ENCODE measurements around the gene ADAMTS2.

Gene ADAMTS2

GRCh38 chr5:179204572-179204971, 140.7 kb downstream of the ADAMTS2 start:
- H3K27ac ChIP-seq = no peak overlapping the region
- TF ChIP-seq CTCF (conservative IDR thresholded peaks at IDR 0.05) = no peak

DNA sequence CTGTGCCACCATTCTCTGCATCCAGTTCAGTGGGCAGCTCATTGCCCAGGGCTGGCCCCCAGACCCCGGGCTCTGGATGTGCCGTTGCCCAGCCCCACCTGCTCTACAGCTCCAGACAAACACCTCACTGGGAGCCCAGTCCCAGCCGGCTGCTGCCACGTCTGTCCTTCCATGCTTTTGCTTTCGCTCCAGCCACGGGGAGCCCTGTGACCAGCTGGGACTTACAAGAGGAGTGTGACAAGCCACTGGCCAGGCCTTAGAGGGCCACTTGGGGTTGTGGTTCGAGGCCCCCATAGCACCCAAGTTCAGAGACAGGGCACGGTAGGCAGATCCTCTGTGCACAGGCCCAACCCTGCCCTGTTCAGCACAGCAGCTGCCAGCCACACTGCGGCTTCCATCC, 142.0 kb downstream of the ADAMTS2 start:
- no peak for TF ChIP-seq CTCF (conservative IDR thresholded peaks at IDR 0.05)
- H3K27ac ChIP-seq = no peak overlapping the region

DNA sequence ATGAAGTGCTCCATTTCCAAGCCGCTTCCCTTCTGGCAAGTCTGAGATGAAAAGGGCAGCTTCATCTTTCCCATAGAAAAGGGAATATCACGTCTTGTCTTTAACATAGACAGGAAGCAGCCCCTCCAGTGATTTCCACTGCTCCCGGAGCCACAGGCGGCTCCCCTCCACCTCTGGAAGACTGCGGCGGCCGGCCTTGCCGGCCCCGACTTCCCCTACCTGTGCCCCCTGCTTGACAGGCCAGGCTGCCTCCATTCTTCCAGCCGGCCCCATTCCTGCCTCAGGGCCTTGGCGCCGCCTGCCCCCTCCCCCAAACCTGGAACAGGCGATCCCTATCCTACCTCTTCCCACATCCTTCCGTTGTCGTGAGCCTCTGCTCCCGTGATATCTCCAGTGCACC, 143.3 kb downstream of the ADAMTS2 start:
- no peak overlapping the region for H3K27ac ChIP-seq
- TF ChIP-seq CTCF (conservative IDR thresholded peaks at IDR 0.05) = no peak

GRCh38 chr5:179199246-179199645, 146.0 kb downstream of the ADAMTS2 start:
- no peak overlapping the region for H3K27ac ChIP-seq
- no peak for TF ChIP-seq CTCF (conservative IDR thresholded peaks at IDR 0.05)

- no peak overlapping the region for H3K27ac ChIP-seq
- TF ChIP-seq CTCF (conservative IDR thresholded peaks at IDR 0.05) = no peak
These were observed 146.4 kb downstream of the ADAMTS2 start for GRCh38 chr5:179198825-179199224.

DNA sequence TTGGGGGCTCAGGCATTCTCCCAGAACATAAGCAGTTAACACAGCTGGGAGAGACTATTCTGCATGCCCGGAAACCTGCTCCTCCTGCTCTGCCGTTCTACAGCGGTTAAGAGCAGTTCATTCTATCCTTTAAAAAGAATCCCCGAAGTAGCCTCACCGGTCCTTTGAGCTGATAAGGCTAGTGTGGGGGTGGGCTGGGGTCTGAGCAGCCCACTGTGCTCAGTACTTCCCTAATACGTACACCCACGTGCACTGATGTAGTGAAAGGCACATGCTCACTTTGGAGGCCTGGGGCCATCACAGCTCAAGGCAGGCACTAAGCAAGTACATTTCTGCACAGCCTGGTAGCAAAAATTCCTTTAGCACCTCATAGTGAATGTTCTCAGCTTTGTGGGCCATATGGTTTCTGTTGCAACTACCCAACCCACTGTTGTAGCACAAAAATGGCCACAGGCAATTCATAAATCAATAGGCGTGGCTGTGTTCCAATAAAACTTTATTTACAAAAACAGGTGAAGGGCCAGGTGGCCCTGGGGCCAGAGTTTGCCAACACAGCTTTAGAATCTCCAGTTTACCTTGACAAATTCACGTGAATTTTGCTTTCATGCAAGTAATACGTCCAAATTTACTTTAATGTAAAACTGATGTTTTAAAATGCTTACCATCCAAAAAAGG, 148.7 kb downstream of the ADAMTS2 start:
- no peak for TF ChIP-seq CTCF (conservative IDR thresholded peaks at IDR 0.05)
- H3K27ac ChIP-seq = no peak overlapping the region

- no peak for TF ChIP-seq CTCF (conservative IDR thresholded peaks at IDR 0.05)
- H3K27ac ChIP-seq = no peak overlapping the region
These were observed 149.5 kb downstream of the ADAMTS2 start for GRCh38 chr5:179195561-179196404.

Data from VCaP (cell line).